ENCODE data around the gene KRTAP10-9. TPM values are rescaled to one million over a fixed set of nuclear protein-coding genes. Genes with fewer than 3 reads are reported as not detected.
A peak's percentile ranks its signal among the peaks of the same experiment; 100 is the strongest.
"Not testable (repeated sequence)": the region's sequence is repeated elsewhere in the genome, so short reads cannot be mapped to it uniquely, and the experiment has no call there.

KRTAP10-9 gene
- total and polyA plus RNA-seq, 2 of the 8 experiments (the other 6 are each of a cell fraction or from before 2014, with no cell fraction given): not detected

- H2AK5ac ChIP-seq (ENCODE audit: low read depth, low read length); H4K5ac ChIP-seq (ENCODE audit: insufficient read length, low read depth, low read length); POLR2A ChIA-PET (ENCODE audit: partially characterized antibody); H2BK5ac ChIP-seq (ENCODE audit: low read depth, low read length); H3K27ac ChIP-seq (ENCODE audit: low read depth, low read length); H4K8ac ChIP-seq (ENCODE audit: extremely low read depth, insufficient read depth, low read length); H3K56ac ChIP-seq (replicated peaks; ENCODE audit: insufficient read length, low read depth, low read length); H3K23me2 ChIP-seq (ENCODE audit: low read depth, low read length); H3K9me3 ChIP-seq (ENCODE audit: insufficient read depth in 2 of 2, low read depth in 1 of 2, low read length in 1 of 2); H3K18ac ChIP-seq (ENCODE audit: extremely low read depth, low read length); H2BK120ac ChIP-seq (replicated peaks; ENCODE audit: low read depth, low read length); H3K9ac ChIP-seq (replicated peaks in 1 of 4; ENCODE audit: extremely low read depth in 1 of 4, low read depth in 3 of 4, low read length in 3 of 4); H3K14ac ChIP-seq (ENCODE audit: insufficient read length); H3K79me1 ChIP-seq (ENCODE audit: low read depth, low read length); H3K79me2 ChIP-seq (ENCODE audit: control insufficient read depth in 1 of 2, insufficient read depth in 2 of 2, low read length in 2 of 2); FAIRE-seq; H2AFZ ChIP-seq (ENCODE audit: low read length); H3K4me2 ChIP-seq (ENCODE audit: insufficient read depth in 1 of 2, low read depth in 2 of 2, low read length in 2 of 2); H3K4me3 ChIP-seq (ENCODE audit: extremely low read depth in 1 of 4, insufficient read depth in 2 of 4, low read depth in 3 of 4, low read length in 4 of 4); H3K27me3 ChIP-seq (replicated peaks in 1 of 4; ENCODE audit: control insufficient read depth in 3 of 4, extremely low read depth in 1 of 4, insufficient read depth in 3 of 4, low read length in 3 of 4); H2BK15ac ChIP-seq (ENCODE audit: low read length); H4K20me1 ChIP-seq (replicated peaks in 1 of 2; ENCODE audit: control insufficient read depth in 1 of 2, insufficient read depth in 2 of 2, low read length in 2 of 2); H3K23ac ChIP-seq (ENCODE audit: insufficient read length); H2BK20ac ChIP-seq (ENCODE audit: low read length); H3K36me3 ChIP-seq (ENCODE audit: control insufficient read depth in 2 of 4, insufficient read depth in 4 of 4, low read length in 3 of 4); H3K4ac ChIP-seq (replicated peaks; ENCODE audit: insufficient read length, low read depth, low read length); H4K91ac ChIP-seq (replicated peaks; ENCODE audit: insufficient read length, low read length): not testable (repeated sequence)
- peaks cover 2 to 17% (median 6%) of the 10 kb centered on the region in 4 experiments for H3K4me1 ChIP-seq (replicated peaks in 1 of 4; ENCODE audit: control insufficient read depth in 3 of 4, insufficient read depth in 4 of 4, low read length in 3 of 4)
- CTCF ChIA-PET (ENCODE audit: partially characterized antibody): interaction anchor here (0.6 to 1.6 kb wide), 5 partner anchors 8 to 202 kb away, joined by 3 to 6 read pairs (median 3); no protein-coding TSS in a partner anchor
- DNase-seq (ENCODE audit: low read depth in 1 of 2, low spot score in 2 of 2): peak in 1 of 2 experiments; percentile 34
- H2BK12ac ChIP-seq (ENCODE audit: low read depth, low read length): peak overlapping the region; percentile 27; the same call in 1 of the 2 replicates
- 100% methylated on average over 2 of the region's 4 CpGs; no CpG with 5 or more reads in 1 of the 2 experiments for WGBS, 2 experiments (ENCODE audit: extremely low coverage in 1 of 2, insufficient coverage in 1 of 2, insufficient read length in 1 of 2, insufficient replicate concordance in 2 of 2, low coverage in 1 of 2, low lambda C conversion rate in 2 of 2, missing lambda C conversion rate in 1 of 2)
These were observed 35.1 kb upstream of the KRTAP10-9 start for GRCh38 chr21:44591801-44592130.

All from H1 (cell line).